ENCODE measurements around the gene RTF1. TPM values are rescaled to one million over a fixed set of nuclear protein-coding genes. Genes with fewer than 3 reads are reported as not detected.

Gene RTF1
- total RNA-seq, 4 donors from 2014 or later, result 15.2 to 33.0 (median 23.8) TPM

DNA sequence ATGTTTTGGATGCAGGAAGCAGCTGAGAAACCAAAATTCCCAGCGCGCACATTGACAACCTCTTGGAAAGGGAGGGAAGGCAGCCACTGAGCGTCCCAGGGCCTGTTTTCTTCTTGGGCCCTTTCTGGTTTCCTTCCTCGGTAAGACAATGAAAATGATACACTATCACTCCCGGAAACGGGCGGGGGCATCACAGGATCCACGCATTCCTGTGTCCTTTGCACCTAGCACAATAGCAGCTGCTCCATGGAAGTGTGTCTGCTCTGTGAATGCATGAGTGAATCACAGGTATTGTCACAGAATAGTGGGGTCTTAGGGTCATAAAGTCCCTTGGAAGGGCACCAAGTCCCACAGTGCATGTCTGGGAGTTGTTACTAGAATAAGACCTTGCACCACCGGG lies 70.5 kb downstream of the RTF1 start:
- no peak for DNase-seq
- Histone ChIP-seq H3K4me1 (peaks cover 0 to 4% (median 1%) of the 10 kb centered on the region in 4 donors), H3K36me3 (peaks cover 0 to 8% (median 0%) of the 10 kb centered on the region in 3 donors), H3K9me3 (no peaks in the 10 kb centered on the region), H3K4me3 (no peak overlapping the region), H3K27me3 (no peaks in the 10 kb centered on the region), H3K27ac (no peak overlapping the region)
- TF ChIP-seq POLR2A (IDR thresholded peaks at IDR 0.05), result no peak
- TF ChIP-seq, protein P1, sequence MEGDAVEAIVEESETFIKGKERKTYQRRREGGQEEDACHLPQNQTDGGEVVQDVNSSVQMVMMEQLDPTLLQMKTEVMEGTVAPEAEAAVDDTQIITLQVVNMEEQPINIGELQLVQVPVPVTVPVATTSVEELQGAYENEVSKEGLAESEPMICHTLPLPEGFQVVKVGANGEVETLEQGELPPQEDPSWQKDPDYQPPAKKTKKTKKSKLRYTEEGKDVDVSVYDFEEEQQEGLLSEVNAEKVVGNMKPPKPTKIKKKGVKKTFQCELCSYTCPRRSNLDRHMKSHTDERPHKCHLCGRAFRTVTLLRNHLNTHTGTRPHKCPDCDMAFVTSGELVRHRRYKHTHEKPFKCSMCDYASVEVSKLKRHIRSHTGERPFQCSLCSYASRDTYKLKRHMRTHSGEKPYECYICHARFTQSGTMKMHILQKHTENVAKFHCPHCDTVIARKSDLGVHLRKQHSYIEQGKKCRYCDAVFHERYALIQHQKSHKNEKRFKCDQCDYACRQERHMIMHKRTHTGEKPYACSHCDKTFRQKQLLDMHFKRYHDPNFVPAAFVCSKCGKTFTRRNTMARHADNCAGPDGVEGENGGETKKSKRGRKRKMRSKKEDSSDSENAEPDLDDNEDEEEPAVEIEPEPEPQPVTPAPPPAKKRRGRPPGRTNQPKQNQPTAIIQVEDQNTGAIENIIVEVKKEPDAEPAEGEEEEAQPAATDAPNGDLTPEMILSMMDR (IDR thresholded peaks at IDR 0.05), result no peak

DNA sequence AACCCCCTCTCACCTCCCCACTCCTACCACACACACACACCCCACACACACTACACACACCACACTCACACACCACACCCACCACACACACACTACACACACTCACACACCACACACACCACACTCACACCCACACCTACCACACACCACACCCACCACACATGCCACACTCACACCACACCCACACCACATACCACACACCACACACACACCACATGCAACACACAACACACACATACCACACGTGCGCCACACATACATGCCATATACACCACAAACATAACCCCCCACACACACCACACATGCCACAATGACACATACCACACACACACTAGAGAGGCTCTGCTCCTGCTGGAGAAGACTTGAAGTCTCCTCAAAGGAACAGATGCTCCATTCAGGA lies 70.9 kb downstream of the RTF1 start:
- Histone ChIP-seq H3K27ac (no peak overlapping the region), H3K27me3 (no peaks in the 10 kb centered on the region), H3K36me3 (peaks cover 0 to 4% (median 0%) of the 10 kb centered on the region in 3 donors), H3K9me3 (no peaks in the 10 kb centered on the region), H3K4me3 (no peak overlapping the region), H3K4me1 (peaks cover 3 to 8% (median 5%) of the 10 kb centered on the region in 4 donors)
- DNase-seq, result no peak
- no peak for TF ChIP-seq POLR2A (IDR thresholded peaks at IDR 0.05)
- TF ChIP-seq, protein P1 (IDR thresholded peaks at IDR 0.05), result no peak

DNA sequence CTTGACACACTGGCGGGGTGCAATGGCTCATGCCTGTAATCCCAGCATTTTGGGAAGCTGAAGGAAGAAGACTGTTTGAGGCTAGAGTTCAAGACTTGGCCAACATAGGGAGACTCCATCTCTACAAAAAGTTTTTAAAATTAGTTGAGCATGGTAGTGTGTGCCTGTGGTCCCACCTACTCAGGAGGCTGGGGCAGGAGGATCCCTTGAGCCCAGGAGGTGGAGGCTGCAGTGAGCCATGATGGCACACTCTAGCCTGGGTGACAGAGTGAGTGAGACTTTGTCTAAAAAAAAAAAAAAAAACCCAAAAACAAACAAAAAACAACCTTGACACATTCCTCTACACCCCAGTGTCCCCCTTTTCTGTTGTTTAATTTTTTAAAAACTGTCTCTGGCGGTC lies 72.7 kb downstream of the RTF1 start:
- Histone ChIP-seq H3K27me3 (no peaks in the 10 kb centered on the region), H3K4me1 (peaks cover 3 to 19% (median 13%) of the 10 kb centered on the region in 4 donors), H3K27ac (no peak overlapping the region), H3K36me3 (no peaks in the 10 kb centered on the region), H3K4me3 (no peak overlapping the region), H3K9me3 (no peaks in the 10 kb centered on the region)
- no peak for DNase-seq
- TF ChIP-seq POLR2A (IDR thresholded peaks at IDR 0.05), result no peak
- TF ChIP-seq, protein P1 (IDR thresholded peaks at IDR 0.05), result no peak

DNA sequence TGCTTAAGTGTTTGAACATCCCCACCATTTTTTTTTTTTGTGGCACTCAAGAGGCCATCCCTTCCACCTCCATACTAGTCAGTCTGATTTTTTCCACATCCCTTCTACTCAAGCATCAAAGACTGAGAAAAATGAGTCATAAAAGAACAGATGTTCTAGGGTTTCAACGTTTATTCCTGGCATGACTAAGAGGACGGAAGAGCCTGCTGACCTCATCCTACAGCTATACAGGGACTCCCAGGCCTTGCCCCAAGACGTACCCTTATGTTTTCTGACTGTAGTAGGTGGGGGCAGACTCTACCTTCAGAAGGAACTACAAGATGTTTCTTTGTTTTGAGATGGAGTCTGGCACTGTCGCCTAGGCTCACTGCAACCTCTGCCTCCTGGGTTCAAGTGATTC lies 73.5 kb downstream of the RTF1 start:
- Histone ChIP-seq H3K27me3 (no peaks in the 10 kb centered on the region), H3K4me1 (peaks cover 3 to 26% (median 20%) of the 10 kb centered on the region in 4 donors), H3K36me3 (no peaks in the 10 kb centered on the region), H3K27ac (no peak overlapping the region), H3K9me3 (no peaks in the 10 kb centered on the region), H3K4me3 (no peak overlapping the region)
- no peak for DNase-seq
- TF ChIP-seq, protein P1 (IDR thresholded peaks at IDR 0.05), result no peak
- no peak for TF ChIP-seq POLR2A (IDR thresholded peaks at IDR 0.05)

DNA sequence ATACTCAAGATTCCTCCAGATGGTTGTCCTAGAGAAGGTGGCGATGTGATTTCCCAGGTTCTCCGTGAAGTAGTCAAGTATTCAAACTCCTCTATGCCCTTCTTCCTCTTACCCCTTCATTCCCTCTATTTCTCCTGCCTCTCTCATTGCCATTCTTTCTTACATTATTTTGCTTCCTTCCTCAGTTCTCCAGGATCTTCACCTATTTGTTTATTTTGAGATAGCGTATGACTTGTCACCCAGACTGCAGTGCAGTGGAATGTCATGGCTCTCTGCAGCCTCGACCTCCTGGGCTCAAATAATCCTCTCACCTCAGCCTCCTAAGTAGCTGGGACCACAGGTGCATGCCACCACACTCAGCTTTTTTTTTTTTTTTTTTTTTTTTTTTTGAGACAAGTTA lies 75.0 kb downstream of the RTF1 start:
- Histone ChIP-seq H3K4me1 (peaks cover 3 to 37% (median 27%) of the 10 kb centered on the region in 4 donors), H3K27ac (no peak overlapping the region)
- TF ChIP-seq, protein P1 (IDR thresholded peaks at IDR 0.05), result no peak
- no peak for TF ChIP-seq POLR2A (IDR thresholded peaks at IDR 0.05)

More for the DNA sequence above, 75.0 kb downstream of the RTF1 start:
- no peak for DNase-seq
- H3K36me3 ChIP-seq, result no peaks in the 10 kb centered on the region
- no peaks in the 10 kb centered on the region for H3K27me3 ChIP-seq
- no peaks in the 10 kb centered on the region for H3K9me3 ChIP-seq
- no peak overlapping the region for H3K4me3 ChIP-seq

All from Peyer's patch (tissue), 4 donors.